Prostate gland (tissue), 2 donors: ENCODE data around the gene NBEA.

Source experiments
- POLR2AphosphoS5 ChIP-seq: sonication (generic); formaldehyde crosslinking; IDR thresholded peaks from one replicate; pipeline ENCODE4 v1.6.1; 2017; ENCODE audit warnings: antibody characterized with exemption
- TF ChIP-seq, protein P1 (sequence below), 4 experiments: fragments of 200-600 bp in 2 of 4; fragments of 450-650 bp in 2 of 4; sonication (generic) in 2 of 4; IDR thresholded peaks; 1 replicate in 3 of 4; 2 replicates in 1 of 4; pipeline ENCODE4 v1.5.1; 2016 to 2019; ENCODE audit warnings: antibody characterized with exemption in 4 of 4, mild to moderate bottlenecking in 2 of 4, moderate library complexity in 2 of 4

DNA sequence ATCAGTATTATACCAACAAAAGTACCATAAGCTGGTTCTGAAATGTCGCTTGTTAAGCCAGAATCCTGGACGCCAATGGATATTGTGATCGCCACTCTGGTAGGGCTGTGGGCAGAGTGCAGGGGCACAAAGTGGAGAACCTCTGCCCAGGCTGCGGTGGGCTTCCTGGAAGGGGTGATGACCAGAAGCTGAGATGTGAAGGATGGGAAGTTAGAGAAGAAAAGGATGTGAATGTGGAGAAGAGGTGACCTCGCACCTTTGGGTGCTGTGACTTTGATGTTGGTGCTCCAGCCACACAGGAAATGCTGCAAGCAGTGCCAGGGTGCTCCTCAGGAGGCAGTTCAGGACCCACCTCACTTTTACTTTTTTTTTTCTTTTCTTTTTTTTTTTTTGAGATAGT, 742.4 kb downstream of the NBEA start:
- no peak for TF ChIP-seq POLR2AphosphoS5
- TF ChIP-seq, protein P1, sequence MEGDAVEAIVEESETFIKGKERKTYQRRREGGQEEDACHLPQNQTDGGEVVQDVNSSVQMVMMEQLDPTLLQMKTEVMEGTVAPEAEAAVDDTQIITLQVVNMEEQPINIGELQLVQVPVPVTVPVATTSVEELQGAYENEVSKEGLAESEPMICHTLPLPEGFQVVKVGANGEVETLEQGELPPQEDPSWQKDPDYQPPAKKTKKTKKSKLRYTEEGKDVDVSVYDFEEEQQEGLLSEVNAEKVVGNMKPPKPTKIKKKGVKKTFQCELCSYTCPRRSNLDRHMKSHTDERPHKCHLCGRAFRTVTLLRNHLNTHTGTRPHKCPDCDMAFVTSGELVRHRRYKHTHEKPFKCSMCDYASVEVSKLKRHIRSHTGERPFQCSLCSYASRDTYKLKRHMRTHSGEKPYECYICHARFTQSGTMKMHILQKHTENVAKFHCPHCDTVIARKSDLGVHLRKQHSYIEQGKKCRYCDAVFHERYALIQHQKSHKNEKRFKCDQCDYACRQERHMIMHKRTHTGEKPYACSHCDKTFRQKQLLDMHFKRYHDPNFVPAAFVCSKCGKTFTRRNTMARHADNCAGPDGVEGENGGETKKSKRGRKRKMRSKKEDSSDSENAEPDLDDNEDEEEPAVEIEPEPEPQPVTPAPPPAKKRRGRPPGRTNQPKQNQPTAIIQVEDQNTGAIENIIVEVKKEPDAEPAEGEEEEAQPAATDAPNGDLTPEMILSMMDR (IDR thresholded peaks at IDR 0.05), result no peak
